C4-2B (cell line): ENCODE results near the gene HAUS1.
A peak's percentile ranks its signal among the peaks of the same experiment; 100 is the strongest.
"Not testable (repeated sequence)": the region's sequence is repeated elsewhere in the genome, so short reads cannot be mapped to it uniquely, and the experiment has no call there.

ENCODE experiments used
- H3K27ac ChIP-seq: fragments of 450-650 bp; 2 replicates; pipeline ENCODE4 v1.5.1; 2017
- ZFX ChIP-seq: fragments of 450-650 bp; IDR thresholded peaks from 2 replicates; pipeline ENCODE4 v1.6.1; 2017
- TF ChIP-seq, protein P1 (sequence below): fragments of 450-650 bp; conservative IDR thresholded peaks from 2 replicates; pipeline ENCODE4 v1.5.1; 2017; ENCODE audit warnings: mild to moderate bottlenecking

Gene HAUS1

DNA sequence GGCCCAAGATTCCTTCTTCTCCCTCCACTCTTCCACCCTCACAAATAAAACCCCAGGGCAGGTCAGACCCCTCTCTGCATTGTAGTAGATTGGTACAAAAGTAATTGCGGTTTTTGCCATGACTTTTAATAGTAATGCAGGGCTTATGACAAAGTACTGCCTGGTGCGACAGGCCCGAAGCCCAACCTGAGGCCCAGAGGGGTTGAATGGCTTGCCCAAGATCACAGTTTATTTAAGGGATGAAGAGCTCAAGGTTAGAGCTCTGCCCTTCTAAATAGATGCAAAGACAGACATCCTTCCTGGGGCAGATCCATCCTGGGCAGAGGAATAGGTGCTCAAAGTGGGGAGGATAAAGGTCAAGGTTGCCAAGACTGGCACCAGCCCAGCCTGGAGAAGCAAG is 31.2 kb upstream of the HAUS1 start:
- TF ChIP-seq ZFX, result no peak
- TF ChIP-seq, protein P1, sequence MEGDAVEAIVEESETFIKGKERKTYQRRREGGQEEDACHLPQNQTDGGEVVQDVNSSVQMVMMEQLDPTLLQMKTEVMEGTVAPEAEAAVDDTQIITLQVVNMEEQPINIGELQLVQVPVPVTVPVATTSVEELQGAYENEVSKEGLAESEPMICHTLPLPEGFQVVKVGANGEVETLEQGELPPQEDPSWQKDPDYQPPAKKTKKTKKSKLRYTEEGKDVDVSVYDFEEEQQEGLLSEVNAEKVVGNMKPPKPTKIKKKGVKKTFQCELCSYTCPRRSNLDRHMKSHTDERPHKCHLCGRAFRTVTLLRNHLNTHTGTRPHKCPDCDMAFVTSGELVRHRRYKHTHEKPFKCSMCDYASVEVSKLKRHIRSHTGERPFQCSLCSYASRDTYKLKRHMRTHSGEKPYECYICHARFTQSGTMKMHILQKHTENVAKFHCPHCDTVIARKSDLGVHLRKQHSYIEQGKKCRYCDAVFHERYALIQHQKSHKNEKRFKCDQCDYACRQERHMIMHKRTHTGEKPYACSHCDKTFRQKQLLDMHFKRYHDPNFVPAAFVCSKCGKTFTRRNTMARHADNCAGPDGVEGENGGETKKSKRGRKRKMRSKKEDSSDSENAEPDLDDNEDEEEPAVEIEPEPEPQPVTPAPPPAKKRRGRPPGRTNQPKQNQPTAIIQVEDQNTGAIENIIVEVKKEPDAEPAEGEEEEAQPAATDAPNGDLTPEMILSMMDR, result no peak
- H3K27ac ChIP-seq, result no peak overlapping the region

DNA sequence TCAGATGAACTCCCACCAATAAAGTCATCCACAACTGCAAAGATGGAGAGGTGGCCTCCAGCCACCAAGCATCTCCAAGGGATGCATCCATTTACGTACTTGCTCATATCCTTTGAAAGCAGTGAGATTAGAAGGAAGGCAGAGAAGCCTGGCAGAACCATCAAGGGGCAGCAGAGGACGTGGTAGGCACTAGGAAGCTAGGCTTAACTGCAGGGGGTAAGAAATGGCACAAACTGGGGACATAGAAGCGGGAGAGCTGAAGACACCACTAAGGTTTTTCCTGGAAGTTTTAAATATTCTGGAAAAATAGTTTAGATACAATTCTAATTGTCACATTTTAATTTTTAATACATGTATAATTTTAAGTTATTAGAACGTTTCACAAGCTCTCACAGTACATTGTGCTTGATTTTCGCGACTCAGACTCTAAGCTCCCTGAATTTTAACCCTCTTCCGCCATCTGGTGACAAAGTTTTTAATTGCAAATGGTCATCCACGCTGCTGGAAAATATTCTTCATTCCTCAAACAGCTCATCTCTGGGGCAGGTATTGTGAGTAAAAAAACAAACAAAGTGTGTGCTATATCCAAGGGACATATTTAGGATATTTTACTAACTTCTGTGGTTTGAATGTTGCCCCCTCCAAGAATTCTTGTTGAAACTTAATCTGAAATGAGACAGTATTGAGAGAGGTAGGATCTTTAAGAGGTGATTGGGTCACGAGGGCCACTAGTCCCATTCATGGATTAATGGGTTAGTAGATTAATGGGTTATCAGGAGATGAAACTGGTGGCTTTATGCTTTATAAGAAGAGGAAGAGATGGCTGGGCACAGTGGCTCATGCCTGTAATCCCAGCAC is 30.5 kb upstream of the HAUS1 start:
- TF ChIP-seq, protein P1, result peak; percentile 71
- TF ChIP-seq ZFX, result no peak

DNA sequence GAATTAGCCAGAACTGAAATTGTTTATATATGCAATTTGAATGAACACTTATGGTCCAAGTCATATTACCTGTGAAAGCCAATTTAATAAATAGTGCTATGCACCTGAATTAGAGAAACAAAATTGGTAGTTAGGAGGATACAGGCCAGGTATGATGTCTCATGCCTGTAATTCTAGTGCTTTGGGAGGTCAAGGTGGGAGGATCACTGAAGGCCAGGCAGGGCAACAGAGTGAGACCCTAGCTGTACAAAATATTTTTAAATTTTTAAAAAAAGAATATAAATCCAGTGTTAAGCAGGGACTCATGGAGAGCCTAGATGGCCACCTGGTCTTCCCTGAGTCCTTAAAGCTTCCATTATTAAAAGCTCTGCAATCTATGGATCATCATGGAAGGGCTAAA is 24.8 kb upstream of the HAUS1 start:
- TF ChIP-seq ZFX, result no peak
- TF ChIP-seq, protein P1, result no peak
- H3K27ac ChIP-seq, result no peak overlapping the region

More for the DNA sequence above, 30.5 kb upstream of the HAUS1 start:
- no peak overlapping the region for H3K27ac ChIP-seq

DNA sequence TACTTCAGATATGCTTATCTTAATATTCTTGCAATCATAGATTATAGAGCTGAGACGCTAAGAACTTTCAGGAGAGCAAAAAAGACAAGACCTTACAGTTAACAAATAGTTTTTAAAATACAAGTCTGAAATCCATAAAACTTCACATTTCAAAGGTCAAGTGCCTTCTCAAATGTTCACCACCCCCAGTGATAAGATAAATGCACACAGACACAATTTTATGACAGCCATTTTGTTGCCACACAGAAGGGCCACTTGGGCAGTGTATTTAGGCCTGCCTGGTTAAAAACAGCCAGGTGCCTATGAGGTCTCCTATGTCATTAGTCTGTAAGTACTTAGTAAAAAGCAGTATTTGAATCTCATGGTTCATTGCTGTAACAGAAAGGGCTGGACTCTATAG is 24.0 kb upstream of the HAUS1 start:
- no peak overlapping the region for H3K27ac ChIP-seq
- TF ChIP-seq, protein P1, result no peak
- TF ChIP-seq ZFX, result no peak

DNA sequence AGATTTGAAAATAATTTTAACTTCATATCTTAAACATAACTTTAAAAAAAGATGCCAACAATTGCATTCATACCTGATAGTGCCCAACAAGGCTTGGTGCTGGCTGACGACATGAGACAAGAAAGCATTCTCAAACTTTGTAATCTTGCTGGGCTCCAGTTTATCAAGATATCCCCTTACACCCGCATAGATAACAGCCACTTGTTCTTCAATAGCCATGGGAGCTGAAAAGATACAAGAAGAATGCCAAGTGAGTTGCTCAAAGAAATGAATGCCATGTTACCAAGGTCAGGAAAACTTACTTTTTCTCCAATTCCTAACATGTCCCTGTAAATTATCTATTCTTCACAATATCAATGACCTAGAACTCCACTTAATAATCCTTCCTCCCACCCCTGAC is 19.8 kb upstream of the HAUS1 start:
- no peak overlapping the region for H3K27ac ChIP-seq
- TF ChIP-seq, protein P1, result no peak
- TF ChIP-seq ZFX, result no peak

DNA sequence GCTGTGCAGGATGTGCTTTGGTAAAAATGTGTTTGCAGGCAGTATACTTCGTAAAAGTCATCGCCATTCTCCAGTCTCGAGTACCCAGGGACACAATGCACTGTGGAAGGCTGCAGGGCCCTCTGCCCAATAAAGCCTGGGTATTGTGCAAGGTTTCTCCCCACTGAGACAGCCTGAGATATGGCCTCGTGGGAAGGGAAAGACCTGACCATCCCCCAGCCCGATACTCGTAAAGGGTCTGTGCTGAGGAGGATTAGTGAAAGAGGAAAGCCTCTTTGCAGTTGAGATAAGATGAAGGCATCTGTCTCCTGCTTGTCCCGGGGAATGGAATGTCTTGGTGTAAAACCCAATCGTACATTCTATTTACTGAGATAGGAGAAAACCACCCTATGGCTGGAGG is 15.7 kb upstream of the HAUS1 start:
- not testable (repeated sequence) for H3K27ac ChIP-seq

DNA sequence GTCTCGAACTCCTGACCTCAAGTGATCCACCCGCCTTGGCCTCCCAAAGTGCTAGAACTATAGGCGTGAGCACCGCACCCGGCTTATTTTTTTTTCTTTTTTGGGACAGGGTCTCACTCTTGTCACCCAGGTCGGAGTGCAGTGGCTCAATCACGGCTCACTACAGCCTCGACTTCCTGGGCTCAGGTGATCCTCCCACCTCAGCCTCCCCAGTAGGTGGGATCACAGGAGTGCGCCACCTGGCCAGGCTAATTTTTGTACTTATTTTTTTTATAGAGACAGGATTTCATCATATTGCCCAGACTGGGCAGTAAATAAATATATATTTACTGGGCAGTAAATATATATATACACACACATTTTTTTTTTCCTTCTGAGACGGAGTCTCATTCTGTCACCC is 8.7 kb upstream of the HAUS1 start:
- H3K27ac ChIP-seq, result no peak overlapping the region
- no peak for TF ChIP-seq ZFX
- TF ChIP-seq, protein P1, result no peak
